Stimulated activated CD8-positive, alpha-beta memory T cell treated with anti-CD3 and anti-CD28 coated beads, Interleukin-12 subunit alpha, Interleukin-12 subunit beta, amount 100 ng/mL, for 24 hours (primary cell): ENCODE measurements around the gene PRDM7.
A peak's percentile ranks its signal among the peaks of the same experiment; 100 is the strongest.
"Not testable (repeated sequence)": the region's sequence is repeated elsewhere in the genome, so short reads cannot be mapped to it uniquely, and the experiment has no call there.

Experiments used
- DNase-seq: peaks from one replicate; pipeline ENCODE4 v3.0.0-alpha.2; 2020; ENCODE audit errors: extremely low read depth

PRDM7 gene

DNA sequence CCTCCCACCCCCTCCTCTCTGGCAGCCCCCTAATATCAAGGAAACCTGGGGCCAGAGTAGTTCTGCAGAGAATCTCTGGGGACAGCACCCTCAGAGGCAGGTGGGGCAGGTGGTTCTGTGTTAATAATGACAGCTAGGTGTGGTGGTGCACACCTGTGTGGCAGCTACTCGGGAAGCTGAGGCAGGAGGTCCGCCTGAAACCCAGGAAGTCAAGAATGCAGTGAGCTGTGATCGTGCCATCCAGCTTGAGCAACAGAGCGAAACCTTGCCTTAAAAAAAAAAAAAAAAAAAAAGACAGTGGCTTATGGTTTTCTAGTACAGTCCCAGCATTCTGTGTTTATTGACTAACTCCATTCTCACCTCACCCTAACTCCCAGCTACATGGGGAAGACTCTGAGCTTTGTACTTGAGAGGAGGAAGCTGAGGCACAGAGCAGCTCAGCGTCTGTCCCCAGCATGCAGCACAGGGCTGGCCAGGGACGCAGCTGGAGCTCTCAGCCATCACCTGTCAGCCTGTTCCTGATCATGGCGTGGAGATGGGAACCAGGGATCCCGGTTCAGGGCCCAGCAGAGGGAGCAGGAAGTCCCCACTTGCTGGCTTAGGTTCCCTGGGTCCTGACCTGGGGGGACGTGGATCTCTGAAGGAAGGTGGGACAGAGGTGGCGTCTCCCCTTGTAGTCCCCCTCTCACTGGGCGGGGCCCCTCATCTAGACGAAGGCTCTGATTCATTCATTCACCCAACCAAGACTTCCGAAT lies 64.0 kb downstream of the PRDM7 start:
- DNase-seq, result no peak

DNA sequence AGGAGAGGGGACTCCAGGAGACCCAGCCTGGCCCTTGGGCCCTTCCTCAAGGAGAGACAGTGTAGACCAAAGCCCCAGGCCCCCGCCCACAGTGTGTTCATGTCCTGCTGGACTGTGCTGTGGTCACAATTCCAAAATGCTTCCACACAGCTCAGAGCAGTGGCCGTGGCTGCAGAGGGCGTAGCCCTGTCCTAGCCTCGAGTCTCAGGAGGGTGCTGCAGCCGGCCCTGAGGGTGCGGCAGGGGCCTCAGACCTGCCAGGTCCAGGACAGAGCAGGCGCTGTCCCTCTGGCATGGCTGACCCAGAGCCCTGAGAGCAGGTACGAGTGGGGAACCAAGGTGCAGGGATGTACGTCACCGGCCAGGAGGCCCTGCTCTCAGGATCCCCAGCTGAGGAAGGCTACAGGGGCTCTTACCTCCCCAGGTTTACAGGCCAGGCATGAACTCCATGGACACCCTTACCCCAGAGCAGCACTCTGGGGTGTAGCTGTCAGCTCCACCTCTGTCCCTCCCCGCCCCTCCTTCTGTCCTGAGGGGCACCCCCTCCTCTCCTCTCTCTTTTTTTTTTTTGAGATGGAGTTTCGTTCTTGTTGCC lies 65.1 kb downstream of the PRDM7 start:
- no peak for DNase-seq

DNA sequence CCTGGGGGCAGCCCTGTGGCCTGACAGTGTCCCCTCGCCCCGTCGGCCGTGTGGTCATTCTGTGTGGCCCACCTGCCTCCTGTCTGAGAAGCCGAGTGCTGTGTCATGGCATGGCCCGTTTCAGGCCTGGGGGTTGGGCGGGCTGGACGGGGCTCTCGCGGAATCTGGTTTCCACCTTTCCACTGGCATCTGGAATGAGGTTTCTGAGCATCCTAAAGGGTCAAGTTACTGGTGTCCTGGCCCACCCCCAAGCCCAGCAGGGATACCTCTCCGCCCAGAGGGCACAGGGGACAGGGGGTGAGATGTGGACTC lies 65.7 kb downstream of the PRDM7 start:
- DNase-seq, result no peak

DNA sequence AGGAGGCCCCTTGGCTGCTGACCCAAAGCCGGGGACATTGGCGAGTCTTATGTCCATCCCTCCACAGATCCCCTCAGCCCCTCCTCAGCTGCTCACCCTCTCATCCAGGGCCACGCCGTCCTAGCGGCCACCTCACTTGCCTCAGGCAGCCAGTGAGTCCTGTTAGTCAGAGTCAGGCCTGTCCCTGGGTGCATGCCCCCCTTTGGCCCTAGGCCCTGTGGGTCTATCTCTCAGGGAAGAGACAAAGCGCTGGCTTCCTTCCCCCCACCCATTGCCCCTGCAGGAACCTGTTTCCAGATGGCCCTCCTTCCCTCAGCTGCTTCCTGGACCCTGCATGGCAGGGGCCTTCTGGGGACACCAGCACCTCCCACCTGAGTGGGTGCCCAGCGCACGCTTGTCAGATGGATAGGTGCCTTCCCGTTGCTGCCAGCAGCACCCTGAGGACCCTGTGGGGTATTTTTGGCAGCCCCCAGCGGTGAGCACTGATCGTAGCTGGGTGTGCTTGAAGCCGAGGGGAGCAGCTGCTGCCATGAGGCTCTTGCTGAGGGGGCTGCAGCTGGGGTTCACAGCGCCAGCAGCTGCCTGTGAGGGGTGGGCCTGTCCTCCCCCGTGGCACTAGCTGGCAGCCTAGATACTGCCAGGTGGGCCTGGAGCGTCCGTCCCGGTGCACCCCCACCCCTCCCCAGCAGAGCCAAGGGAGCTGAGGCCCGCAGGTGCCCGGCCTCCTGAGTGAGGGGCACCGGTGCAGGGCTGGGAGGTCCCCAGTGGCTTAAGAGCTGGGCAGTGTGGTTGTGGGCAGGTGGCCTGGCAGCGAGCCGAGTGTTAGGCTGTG lies 66.2 kb downstream of the PRDM7 start:
- DNase-seq, result no peak

DNA sequence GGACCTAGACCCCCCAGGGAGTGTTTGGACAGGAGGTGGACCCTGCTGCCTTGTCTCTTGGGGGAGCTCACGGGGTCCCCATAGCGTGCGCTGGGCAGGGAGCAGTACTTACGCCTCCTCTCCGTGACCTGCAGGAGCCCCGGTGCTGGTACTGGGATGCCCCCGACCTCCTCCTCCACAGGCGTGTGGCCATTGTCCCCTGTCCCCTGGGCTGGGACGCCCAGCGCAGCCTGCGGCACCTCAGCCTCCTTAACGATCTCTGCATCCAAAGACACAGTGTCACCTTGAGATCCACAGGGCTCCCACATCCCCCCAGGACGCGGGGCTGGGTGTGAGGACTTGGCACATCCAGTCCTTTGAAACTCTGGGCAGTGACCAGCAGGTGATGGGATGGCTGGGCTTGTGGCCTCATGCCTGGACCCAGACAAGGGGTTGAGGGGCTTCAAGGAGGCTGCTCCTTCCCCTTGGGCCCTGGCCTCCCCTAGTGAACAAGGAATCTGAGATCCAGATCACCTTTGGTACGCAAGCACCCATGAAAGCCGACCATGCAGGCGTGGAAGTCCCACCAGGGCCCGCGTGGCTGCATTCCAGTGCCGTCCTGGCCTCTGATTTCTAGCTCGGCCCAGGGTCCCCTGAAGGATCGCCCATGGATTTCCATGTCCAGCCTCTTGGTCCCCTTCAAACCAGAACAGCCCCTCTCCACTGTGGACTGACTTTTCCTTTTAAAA lies 67.8 kb downstream of the PRDM7 start:
- no peak for DNase-seq

DNA sequence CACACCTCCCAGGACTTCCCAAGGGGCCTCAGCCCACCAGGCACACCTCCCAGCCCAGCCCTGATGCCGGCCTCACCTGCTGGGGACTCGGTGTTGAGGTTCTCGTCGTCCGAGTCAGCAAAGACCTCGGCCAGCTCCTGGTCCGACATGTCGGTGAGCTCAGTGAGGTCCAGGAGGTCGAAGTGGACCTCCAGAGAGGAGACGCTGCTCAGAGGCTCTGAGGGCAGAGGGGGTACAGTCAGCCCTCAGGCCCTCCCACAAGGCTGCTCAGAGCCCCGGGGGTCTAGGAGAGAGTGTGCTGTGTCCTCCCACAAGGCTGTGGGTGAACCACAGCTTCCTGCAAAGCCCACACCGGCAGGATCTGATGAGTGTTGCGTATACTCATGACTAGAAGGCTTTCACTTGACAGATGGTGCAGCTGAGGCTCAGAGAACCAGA lies 68.4 kb downstream of the PRDM7 start:
- DNase-seq, result peak; percentile 21

DNA sequence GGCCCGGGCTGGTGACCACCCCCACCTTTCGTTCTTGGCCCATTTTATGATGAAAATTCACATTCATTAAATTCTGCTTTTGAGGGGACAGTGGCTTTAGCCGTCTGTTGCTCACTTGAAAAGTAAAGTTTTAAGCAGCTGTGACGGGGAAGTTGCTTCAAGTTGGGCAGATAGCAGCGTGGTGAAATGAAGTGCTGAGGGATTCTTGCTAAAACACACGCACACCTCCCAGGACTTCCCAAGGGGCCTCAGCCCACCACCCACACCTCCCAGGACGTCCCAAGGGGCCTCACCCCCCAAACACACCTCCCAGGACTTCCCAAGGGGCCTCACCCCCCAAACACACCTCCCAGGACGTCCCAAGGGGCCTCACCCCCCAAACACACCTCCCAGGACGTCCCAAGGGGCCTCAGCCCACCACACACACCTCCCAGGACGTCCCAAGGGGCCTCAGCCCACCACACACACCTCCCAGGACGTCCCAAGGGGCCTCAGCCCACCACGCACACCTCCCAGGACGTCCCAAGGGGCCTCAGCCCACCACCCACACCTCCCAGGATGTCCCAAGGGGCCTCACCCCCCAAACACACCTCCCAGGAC lies 69.4 kb downstream of the PRDM7 start:
- DNase-seq, result not testable (repeated sequence)

DNA sequence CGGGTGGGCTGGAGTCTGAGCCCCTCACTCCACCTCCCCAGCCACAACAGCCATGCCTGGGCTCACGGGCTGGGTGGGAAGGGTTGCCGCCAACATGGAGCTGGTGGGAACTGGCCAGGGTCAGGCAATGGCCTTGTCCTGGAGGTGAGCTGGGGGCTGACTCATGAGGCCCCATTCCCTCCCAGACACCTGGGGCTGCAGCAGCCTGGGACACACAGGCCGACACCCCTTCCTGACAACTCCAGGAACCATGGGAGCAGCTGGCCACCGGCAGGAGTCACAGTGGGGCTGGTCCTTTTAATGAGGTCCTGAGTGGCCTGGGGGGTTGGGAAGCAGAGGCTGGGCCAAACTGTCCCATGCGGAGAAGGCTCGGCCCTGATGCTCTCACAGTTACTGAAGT lies 70.1 kb downstream of the PRDM7 start:
- no peak for DNase-seq
